Activated T-helper 17 cell treated with anti-CD3 and anti-CD28 coated beads, Interleukin-2, amount 50 U/mL, for 72 hours (primary cell): ENCODE data around the gene STXBP4. TPM values are rescaled to one million over a fixed set of nuclear protein-coding genes. Genes with fewer than 3 reads are reported as not detected.

ENCODE experiments used
- ATAC-seq: fragments of 150-1000 bp; cut with Tn5 transposase; replicated peaks from 2 replicates; pipeline ENCODE4 v1.10.0; 2021; ENCODE audit warnings: mild to moderate bottlenecking, moderate library complexity
- H3K27ac Mint-ChIP-seq: one replicate; pipeline ENCODE4 v1.8.0; 2022; ENCODE audit warnings: mixed read lengths
- H3K27me3 Mint-ChIP-seq: one replicate; pipeline ENCODE4 v1.8.0; 2022; ENCODE audit warnings: mixed read lengths
- H3K36me3 Mint-ChIP-seq: one replicate; pipeline ENCODE4 v1.8.0; 2022; ENCODE audit warnings: low read depth, mild to moderate bottlenecking, mixed read lengths
- H3K4me1 Mint-ChIP-seq: one replicate; pipeline ENCODE4 v1.8.0; 2022; ENCODE audit warnings: mixed read lengths
- H3K4me3 Mint-ChIP-seq: one replicate; pipeline ENCODE4 v1.8.0; 2022; ENCODE audit warnings: mild to moderate bottlenecking, mixed read lengths
- H3K9me3 Mint-ChIP-seq: one replicate; pipeline ENCODE4 v1.8.0; 2022; ENCODE audit warnings: mixed read lengths
- total RNA-seq, 2 donors: library from RNA; stranded (reverse); gene quantifications; one replicate each; pipeline ENCODE4 v1.2.3, GENCODE V29; 2022

Gene STXBP4
- total RNA-seq, 2 donors from 2014 or later, result 5.6 to 12.8 TPM

GRCh38 chr17:55090079-55090492 lies 121.5 kb downstream of the STXBP4 start:
- Mint-ChIP-seq H3K4me3 (peak overlapping the region; percentile 82), H3K36me3 (no peaks in the 10 kb centered on the region), H3K4me1 (peaks cover 37% of the 10 kb centered on the region), H3K27me3 (no peaks in the 10 kb centered on the region), H3K27ac (peak overlapping the region; percentile 98), H3K9me3 (peaks cover 7% of the 10 kb centered on the region)
- ATAC-seq, result peak; percentile 98

GRCh38 chr17:55093353-55093752 lies 124.8 kb downstream of the STXBP4 start:
- Mint-ChIP-seq H3K27ac (peak overlapping the region; percentile 92), H3K4me1 (peaks cover 37% of the 10 kb centered on the region), H3K9me3 (peaks cover 7% of the 10 kb centered on the region), H3K4me3 (peak overlapping the region; percentile 75), H3K27me3 (no peaks in the 10 kb centered on the region), H3K36me3 (no peaks in the 10 kb centered on the region)
- no peak for ATAC-seq

- Mint-ChIP-seq H3K36me3 (no peaks in the 10 kb centered on the region), H3K4me3 (no peak overlapping the region), H3K9me3 (peaks cover 5% of the 10 kb centered on the region), H3K27me3 (no peaks in the 10 kb centered on the region), H3K4me1 (peaks cover 12% of the 10 kb centered on the region), H3K27ac (no peak overlapping the region)
- ATAC-seq, result no peak
These were observed 130.2 kb downstream of the STXBP4 start for GRCh38 chr17:55098765-55099164.

- no peak overlapping the region for H3K27ac Mint-ChIP-seq
- H3K27me3 Mint-ChIP-seq, result no peaks in the 10 kb centered on the region
- no peaks in the 10 kb centered on the region for H3K36me3 Mint-ChIP-seq
- H3K4me3 Mint-ChIP-seq, result no peak overlapping the region
- H3K9me3 Mint-ChIP-seq, result peaks cover 22% of the 10 kb centered on the region
- ATAC-seq, result no peak
- H3K4me1 Mint-ChIP-seq, result peaks cover 8% of the 10 kb centered on the region
These were observed 142.0 kb downstream of the STXBP4 start for GRCh38 chr17:55110521-55110920.

GRCh38 chr17:55114283-55114682 lies 145.7 kb downstream of the STXBP4 start:
- no peak overlapping the region for H3K4me3 Mint-ChIP-seq

GRCh38 chr17:55116440-55116914 lies 147.9 kb downstream of the STXBP4 start:
- Mint-ChIP-seq H3K27me3 (no peaks in the 10 kb centered on the region), H3K36me3 (no peaks in the 10 kb centered on the region), H3K27ac (peak overlapping the region; percentile 77), H3K4me3 (peak overlapping the region; percentile 48), H3K9me3 (peaks cover 5% of the 10 kb centered on the region), H3K4me1 (peaks cover 29% of the 10 kb centered on the region)
- ATAC-seq, result peak; percentile 77

More at GRCh38 chr17:55114283-55114682, 145.7 kb downstream of the STXBP4 start:
- H3K4me1 Mint-ChIP-seq, result peaks cover 25% of the 10 kb centered on the region
- H3K9me3 Mint-ChIP-seq, result peaks cover 8% of the 10 kb centered on the region
- no peaks in the 10 kb centered on the region for H3K27me3 Mint-ChIP-seq
- no peak for ATAC-seq
- H3K27ac Mint-ChIP-seq, result no peak overlapping the region
- no peaks in the 10 kb centered on the region for H3K36me3 Mint-ChIP-seq

GRCh38 chr17:55117164-55117563 lies 148.6 kb downstream of the STXBP4 start:
- H3K4me3 Mint-ChIP-seq, result peak overlapping the region; percentile 48
- H3K27ac Mint-ChIP-seq, result peak overlapping the region; percentile 77
- H3K9me3 Mint-ChIP-seq, result peaks cover 5% of the 10 kb centered on the region
- peak; percentile 51 for ATAC-seq
- no peaks in the 10 kb centered on the region for H3K36me3 Mint-ChIP-seq
- peaks cover 32% of the 10 kb centered on the region for H3K4me1 Mint-ChIP-seq
- no peaks in the 10 kb centered on the region for H3K27me3 Mint-ChIP-seq

- ATAC-seq, result no peak
- Mint-ChIP-seq H3K9me3 (no peaks in the 10 kb centered on the region), H3K4me1 (peaks cover 26% of the 10 kb centered on the region), H3K4me3 (no peak overlapping the region), H3K27ac (peak overlapping the region; percentile 12), H3K36me3 (no peaks in the 10 kb centered on the region), H3K27me3 (no peaks in the 10 kb centered on the region)
These were observed 152.1 kb downstream of the STXBP4 start for GRCh38 chr17:55120651-55121050.

- H3K36me3 Mint-ChIP-seq, result no peaks in the 10 kb centered on the region
- peak overlapping the region; percentile 12 for H3K27ac Mint-ChIP-seq
- no peaks in the 10 kb centered on the region for H3K9me3 Mint-ChIP-seq
- H3K4me1 Mint-ChIP-seq, result peaks cover 24% of the 10 kb centered on the region
- ATAC-seq, result no peak
- no peak overlapping the region for H3K4me3 Mint-ChIP-seq
- no peaks in the 10 kb centered on the region for H3K27me3 Mint-ChIP-seq
These were observed 152.7 kb downstream of the STXBP4 start for GRCh38 chr17:55121268-55121667.

GRCh38 chr17:55122114-55122513 lies 153.5 kb downstream of the STXBP4 start:
- Mint-ChIP-seq H3K36me3 (no peaks in the 10 kb centered on the region), H3K27ac (peak overlapping the region; percentile 12), H3K9me3 (no peaks in the 10 kb centered on the region), H3K27me3 (no peaks in the 10 kb centered on the region), H3K4me3 (no peak overlapping the region), H3K4me1 (peaks cover 19% of the 10 kb centered on the region)
- peak; percentile 80 for ATAC-seq

GRCh38 chr17:55124730-55125360 lies 156.3 kb downstream of the STXBP4 start:
- no peaks in the 10 kb centered on the region for H3K9me3 Mint-ChIP-seq
- no peak overlapping the region for H3K27ac Mint-ChIP-seq
- peaks cover 9% of the 10 kb centered on the region for H3K4me1 Mint-ChIP-seq
- no peak for ATAC-seq
- H3K36me3 Mint-ChIP-seq, result no peaks in the 10 kb centered on the region
- H3K4me3 Mint-ChIP-seq, result no peak overlapping the region
- H3K27me3 Mint-ChIP-seq, result no peaks in the 10 kb centered on the region

- H3K4me3 Mint-ChIP-seq, result no peak overlapping the region
- no peak overlapping the region for H3K27ac Mint-ChIP-seq
- no peaks in the 10 kb centered on the region for H3K27me3 Mint-ChIP-seq
- no peaks in the 10 kb centered on the region for H3K9me3 Mint-ChIP-seq
- no peaks in the 10 kb centered on the region for H3K4me1 Mint-ChIP-seq
- ATAC-seq, result no peak
- no peaks in the 10 kb centered on the region for H3K36me3 Mint-ChIP-seq
These were observed 165.0 kb downstream of the STXBP4 start for GRCh38 chr17:55133583-55133982.

GRCh38 chr17:55134486-55135157 lies 166.1 kb downstream of the STXBP4 start:
- Mint-ChIP-seq H3K4me1 (no peaks in the 10 kb centered on the region), H3K4me3 (no peak overlapping the region), H3K27me3 (no peaks in the 10 kb centered on the region), H3K9me3 (no peaks in the 10 kb centered on the region), H3K27ac (no peak overlapping the region), H3K36me3 (no peaks in the 10 kb centered on the region)
- ATAC-seq, result no peak

- Mint-ChIP-seq H3K9me3 (no peaks in the 10 kb centered on the region), H3K4me1 (peaks cover 8% of the 10 kb centered on the region), H3K36me3 (peaks cover 8% of the 10 kb centered on the region), H3K27ac (no peak overlapping the region), H3K4me3 (no peak overlapping the region), H3K27me3 (no peaks in the 10 kb centered on the region)
- no peak for ATAC-seq
These were observed 172.2 kb downstream of the STXBP4 start for GRCh38 chr17:55140809-55141208.

- Mint-ChIP-seq H3K36me3 (peaks cover 8% of the 10 kb centered on the region), H3K4me3 (no peak overlapping the region), H3K9me3 (no peaks in the 10 kb centered on the region), H3K27me3 (no peaks in the 10 kb centered on the region), H3K4me1 (peaks cover 8% of the 10 kb centered on the region), H3K27ac (peak overlapping the region; percentile 12)
- no peak for ATAC-seq
These were observed 176.0 kb downstream of the STXBP4 start for GRCh38 chr17:55144518-55144917.
